DMS53 (cell line): ENCODE data around the gene TLCD2.
"Not testable (repeated sequence)": the region's sequence is repeated elsewhere in the genome, so short reads cannot be mapped to it uniquely, and the experiment has no call there.

Experiments
- DNase-seq: peaks from one replicate; lab custom pipeline; 2025; lab: John Stamatoyannopoulos, UW

The TLCD2 gene

GRCh38 chr17:1686086-1686485 is 24.1 kb downstream of the TLCD2 start:
- DNase-seq: no peak

GRCh38 chr17:1684378-1685189 is 25.6 kb downstream of the TLCD2 start, which contains the start of gene PRPF8:
TSS of gene PRPF8 (minus strand) at chr17:1684867. CDS start at chr17:1684571, 296 bp downstream.
- DNase-seq: peak; percentile 97

GRCh38 chr17:1683459-1683858 is 26.7 kb downstream of the TLCD2 start:
- no peak for DNase-seq

- no peak for DNase-seq
Measured at GRCh38 chr17:1676401-1676800, 33.8 kb downstream of the TLCD2 start.

- DNase-seq: no peak
Measured at GRCh38 chr17:1673041-1673785, 37.0 kb downstream of the TLCD2 start.

GRCh38 chr17:1663934-1664333 is 46.2 kb downstream of the TLCD2 start:
- not testable (repeated sequence) for DNase-seq

- no peak for DNase-seq
Measured at GRCh38 chr17:1661045-1661444, 49.1 kb downstream of the TLCD2 start.

- DNase-seq: no peak
Measured at GRCh38 chr17:1658100-1658499, 52.1 kb downstream of the TLCD2 start.

- no peak for DNase-seq
Measured at GRCh38 chr17:1653735-1654134, 56.4 kb downstream of the TLCD2 start.

- not testable (repeated sequence) for DNase-seq
Measured at GRCh38 chr17:1652794-1653193, 57.4 kb downstream of the TLCD2 start.
